ENCODE results near the gene RASL11B.

Gene RASL11B

GRCh38 chr4:52894443-52894842, 32.3 kb downstream of the RASL11B start:
- TF ChIP-seq ZNF274 (IDR thresholded peaks at IDR 0.05; ENCODE audit: low read depth, low read length) = no peak

DNA sequence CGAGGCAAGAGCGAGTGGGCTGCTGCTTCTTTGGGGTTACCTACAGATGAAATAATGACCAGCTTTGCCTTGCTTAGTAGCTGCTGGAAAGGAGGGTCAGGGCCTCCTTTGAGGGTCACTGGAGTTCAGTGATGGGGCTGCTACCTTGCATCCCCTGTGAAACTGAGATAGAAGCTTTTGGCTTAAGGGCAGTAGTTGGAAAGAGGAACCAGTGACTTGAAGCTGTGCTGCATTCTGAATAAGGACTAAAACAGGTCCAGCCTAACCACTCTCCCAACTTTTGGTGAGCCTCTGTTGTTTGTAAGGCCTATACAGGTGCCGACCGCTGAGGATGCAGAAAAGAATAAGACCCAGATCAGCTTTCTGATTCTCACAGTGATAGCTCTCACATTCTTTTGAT, 41.2 kb downstream of the RASL11B start:
- H3K4me3 ChIP-seq (ENCODE audit: low read length) = no peak overlapping the region
- TF ChIP-seq ZNF274 (IDR thresholded peaks at IDR 0.05; ENCODE audit: low read depth, low read length) = no peak

More at GRCh38 chr4:52894443-52894842, 32.3 kb downstream of the RASL11B start:
- H3K4me3 ChIP-seq (ENCODE audit: low read length) = no peak overlapping the region

GRCh38 chr4:52904421-52904820, 42.3 kb downstream of the RASL11B start:
- TF ChIP-seq ZNF274 (IDR thresholded peaks at IDR 0.05; ENCODE audit: low read depth, low read length) = no peak
- H3K4me3 ChIP-seq (ENCODE audit: low read length) = no peak overlapping the region

DNA sequence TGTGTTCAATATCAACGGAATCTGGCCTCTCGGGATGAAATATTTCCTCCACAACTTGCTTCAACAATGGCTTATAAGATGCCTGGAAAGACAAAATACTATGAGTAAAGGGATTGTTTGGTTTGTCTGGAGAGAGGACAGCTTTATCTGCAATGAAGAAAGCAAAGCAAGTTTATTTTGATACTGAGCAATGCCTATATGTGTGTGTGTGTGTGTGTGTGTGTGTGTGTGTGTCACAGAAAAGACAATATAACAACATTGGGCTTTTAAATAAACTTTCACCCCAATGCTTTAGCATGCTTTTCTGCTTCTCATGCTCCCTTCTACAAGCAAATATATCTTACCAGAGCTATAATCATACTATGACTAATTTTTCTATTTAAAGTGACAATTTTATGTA, 45.4 kb downstream of the RASL11B start:
- no peak for TF ChIP-seq ZNF274 (IDR thresholded peaks at IDR 0.05; ENCODE audit: low read depth, low read length)
- no peak overlapping the region for H3K4me3 ChIP-seq (ENCODE audit: low read length)

DNA sequence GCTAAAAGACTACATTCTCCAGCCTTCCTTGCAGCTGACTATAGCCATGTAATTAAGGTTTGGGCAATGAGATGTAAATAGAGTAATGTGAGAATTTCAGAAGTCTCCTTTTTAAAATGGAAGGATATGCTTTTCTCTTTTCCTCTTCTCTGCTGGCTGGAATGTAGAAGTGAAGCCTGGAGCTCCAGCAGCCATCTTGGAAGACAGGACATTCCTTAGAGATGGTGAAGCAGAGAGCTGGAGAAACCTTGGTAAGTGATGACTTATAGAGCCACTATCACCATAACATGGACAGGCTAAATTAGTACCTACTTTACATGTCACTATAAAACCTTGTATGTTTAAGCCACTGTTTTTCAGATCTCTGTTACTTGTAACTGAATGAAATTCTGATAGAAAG, 48.0 kb downstream of the RASL11B start:
- TF ChIP-seq ZNF274 (IDR thresholded peaks at IDR 0.05; ENCODE audit: low read depth, low read length) = no peak

GRCh38 chr4:52911684-52912294, 49.7 kb downstream of the RASL11B start:
- H3K4me3 ChIP-seq (ENCODE audit: low read length) = no peak overlapping the region
- no peak for TF ChIP-seq ZNF274 (IDR thresholded peaks at IDR 0.05; ENCODE audit: low read depth, low read length)

More for the DNA sequence above, 48.0 kb downstream of the RASL11B start:
- H3K4me3 ChIP-seq (ENCODE audit: low read length) = no peak overlapping the region

DNA sequence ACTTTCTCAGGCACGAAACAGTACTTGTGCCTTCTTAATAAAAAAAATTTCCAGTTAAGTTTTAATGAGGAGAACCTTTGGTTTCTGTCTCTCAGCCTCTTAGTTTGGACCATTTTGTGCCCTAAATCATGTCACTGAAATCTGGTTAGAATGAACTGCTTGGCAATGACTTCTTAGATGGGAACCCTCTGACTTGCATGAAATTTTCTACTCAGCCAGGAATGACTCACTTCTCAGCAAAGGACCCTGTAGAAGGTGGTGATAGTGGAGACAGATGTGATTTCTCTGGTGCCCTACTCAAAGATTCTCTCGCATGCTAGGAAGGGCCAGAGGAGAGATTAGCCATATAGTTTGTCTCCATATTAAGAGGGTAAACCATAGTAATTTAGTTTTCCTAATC, 50.5 kb downstream of the RASL11B start:
- H3K4me3 ChIP-seq (ENCODE audit: low read length) = no peak overlapping the region
- no peak for TF ChIP-seq ZNF274 (IDR thresholded peaks at IDR 0.05; ENCODE audit: low read depth, low read length)

GRCh38 chr4:52914051-52914605, 52.0 kb downstream of the RASL11B start:
- no peak overlapping the region for H3K4me3 ChIP-seq (ENCODE audit: low read length)
- no peak for TF ChIP-seq ZNF274 (IDR thresholded peaks at IDR 0.05; ENCODE audit: low read depth, low read length)

- TF ChIP-seq ZNF274 (IDR thresholded peaks at IDR 0.05; ENCODE audit: low read depth, low read length) = no peak
- no peak overlapping the region for H3K4me3 ChIP-seq (ENCODE audit: low read length)
Measured at GRCh38 chr4:52915191-52915590, 53.1 kb downstream of the RASL11B start.

DNA sequence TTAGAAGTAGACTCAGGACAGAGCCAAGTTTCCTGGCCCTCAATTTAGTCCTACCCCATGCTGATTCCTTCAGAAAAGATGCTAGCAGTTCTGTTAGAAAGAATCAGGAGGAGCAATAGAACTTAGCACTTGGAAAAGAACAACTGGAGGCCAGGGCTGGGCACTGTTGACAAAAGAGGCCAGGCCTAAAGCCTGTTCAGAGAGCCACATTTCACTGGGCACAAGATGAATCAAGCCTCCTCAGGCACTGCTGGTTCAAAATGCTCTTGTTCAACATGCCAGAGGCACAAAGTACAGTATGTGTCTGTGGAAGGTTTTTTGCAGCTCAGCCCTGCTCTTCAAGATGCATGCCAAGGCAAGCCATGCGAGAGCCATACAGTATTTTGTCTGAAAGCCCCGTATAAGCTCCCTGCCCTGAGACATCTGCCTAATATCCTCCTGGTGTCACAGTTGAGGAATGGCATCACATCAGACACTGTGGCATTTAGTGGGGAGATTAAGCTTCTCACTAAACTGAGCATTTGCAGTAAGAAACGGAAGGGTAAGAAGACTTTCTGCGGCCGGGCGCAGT, 53.7 kb downstream of the RASL11B start:
- TF ChIP-seq ZNF274 (IDR thresholded peaks at IDR 0.05; ENCODE audit: low read depth, low read length) = no peak
- no peak overlapping the region for H3K4me3 ChIP-seq (ENCODE audit: low read length)

Data from GM08714 (cell line).